ENCODE measurements around the gene USF1.

GRCh38 chr1:161038523-161039153 is 7.1 kb downstream of the USF1 start, which contains the start of gene TSTD1:
- TF ChIP-seq POLR2A (IDR thresholded peaks at IDR 0.05; ENCODE audit: low read length) (peak; percentile 71), GATA1 (IDR thresholded peaks at IDR 0.05; ENCODE audit: low read depth, low read length) (no peak)
